ENCODE measurements around the gene PRPF38B. TPM values are rescaled to one million over a fixed set of nuclear protein-coding genes. Genes with fewer than 3 reads are reported as not detected.

The PRPF38B gene
- total RNA-seq, 1 donor from 2014 or later: 20.8 TPM

Other genes with a start within 250 kb of the PRPF38B start
- gene NBPF6, start 242.0 kb upstream of the PRPF38B start, total RNA-seq: not detected
- gene EEIG2, start 132.2 kb upstream of the PRPF38B start, total RNA-seq: 56.7 TPM
- gene HENMT1, start 31.2 kb upstream of the PRPF38B start, total RNA-seq: 35.5 TPM
- under 0.01 TPM for gene FNDC7, start 20.6 kb downstream of the PRPF38B start, total RNA-seq
- 31.0 TPM for gene STXBP3, start 54.4 kb downstream of the PRPF38B start, total RNA-seq
- gene AKNAD1, start 164.8 kb downstream of the PRPF38B start, total RNA-seq: 5.3 TPM
- 64.8 TPM for gene GPSM2, start 184.7 kb downstream of the PRPF38B start, total RNA-seq

All from frontal cortex (tissue), 1 donor.